H1 (cell line): ENCODE results near the gene LRFN3. TPM values are rescaled to one million over a fixed set of nuclear protein-coding genes. Genes with fewer than 3 reads are reported as not detected.
A peak's percentile ranks its signal among the peaks of the same experiment; 100 is the strongest.

Source experiments
- CTCF ChIA-PET: fragments of 300-600 bp; sonication (Branson Sonifier 250); formaldehyde crosslinking; loops from one replicate; lab custom pipeline; 2021; ENCODE audit not compliant: partially characterized antibody; lab: Charles Lee
- POLR2A ChIA-PET: fragments of 300-600 bp; sonication (Branson Sonifier 250); formaldehyde crosslinking; loops from one replicate; lab custom pipeline; 2021; ENCODE audit warnings: inconsistent platforms; ENCODE audit not compliant: partially characterized antibody; lab: Charles Lee
- DNase-seq, 2 experiments: peaks; one replicate each; pipeline versions ENCODE4 v3.0.0 to v3.0.0-alpha.2; 2010 to 2022; ENCODE audit warnings: low spot score in 2 of 2, low read depth in 1 of 2, mixed read lengths in 1 of 2
- FAIRE-seq: peaks from 2 replicates; lab custom pipeline; 2011; peaks lifted over from hg19 to GRCh38; lab: Jason Lieb, UNC
- H2AFZ ChIP-seq: 2 replicates; pipeline ENCODE4 v1.8.1; 2012; ENCODE audit warnings: low read length, inconsistent platforms
- H2AK5ac ChIP-seq: 2 replicates; pipeline ENCODE4 v1.6.1; 2013; ENCODE audit warnings: low read depth, low read length
- H2BK120ac ChIP-seq: replicated peaks from 2 replicates; pipeline ENCODE3; 2013; ENCODE audit warnings: low read depth, low read length, inconsistent platforms
- H2BK12ac ChIP-seq: 2 replicates; pipeline ENCODE4 v1.6.1; 2013; ENCODE audit warnings: low read depth, low read length
- H2BK15ac ChIP-seq: 2 replicates; pipeline ENCODE4 v1.6.1; 2013; ENCODE audit warnings: low read length
- H2BK20ac ChIP-seq: 2 replicates; pipeline ENCODE4 v1.6.1; 2013; ENCODE audit warnings: low read length
- H2BK5ac ChIP-seq: 2 replicates; pipeline ENCODE4 v1.6.1; 2013; ENCODE audit warnings: low read depth, low read length
- H3K14ac ChIP-seq: 2 replicates; pipeline ENCODE4 v1.6.1; 2013; ENCODE audit warnings: inconsistent platforms; ENCODE audit not compliant: insufficient read length
- H3K18ac ChIP-seq: 2 replicates; pipeline ENCODE4 v1.6.1; 2013; ENCODE audit warnings: low read length; ENCODE audit errors: extremely low read depth
- H3K23ac ChIP-seq: 2 replicates; pipeline ENCODE4 v1.6.1; 2013; ENCODE audit warnings: inconsistent platforms; ENCODE audit not compliant: insufficient read length
- H3K23me2 ChIP-seq: 2 replicates; pipeline ENCODE4 v1.6.1; 2013; ENCODE audit warnings: low read depth, low read length
- H3K27ac ChIP-seq: 2 replicates; pipeline ENCODE4 v1.6.1; 2011; ENCODE audit warnings: low read depth, low read length, inconsistent platforms
- H3K27me3 ChIP-seq, 4 experiments: replicated peaks in 1 of 4; 1 replicate in 1 of 4; 2 replicates in 3 of 4; pipeline versions ENCODE4 v1.6.1 to v1.8.1; 2011 to 2013; ENCODE audit warnings: low read length in 3 of 4, mild to moderate bottlenecking in 3 of 4, inconsistent platforms in 2 of 4, mixed read lengths in 2 of 4, moderate library complexity in 1 of 4; ENCODE audit not compliant: control insufficient read depth in 3 of 4, insufficient read depth in 3 of 4; ENCODE audit errors: extremely low read depth in 1 of 4
- H3K36me3 ChIP-seq, 4 experiments: 2 replicates each; pipeline versions ENCODE4 v1.6.1 to v1.8.1; 2011 to 2013; ENCODE audit warnings: mild to moderate bottlenecking in 4 of 4, low read length in 3 of 4, moderate library complexity in 2 of 4, control low read depth in 1 of 4, inconsistent platforms in 1 of 4; ENCODE audit not compliant: insufficient read depth in 4 of 4, control insufficient read depth in 2 of 4
- H3K4ac ChIP-seq: replicated peaks from 2 replicates; pipeline ENCODE3; 2013; ENCODE audit warnings: low read length, low read depth, mixed read lengths, inconsistent platforms; ENCODE audit not compliant: insufficient read length
- H3K4me1 ChIP-seq, 4 experiments: replicated peaks in 1 of 4; 1 replicate in 1 of 4; 2 replicates in 3 of 4; pipeline versions ENCODE4 v1.6.1 to v1.8.1; 2011 to 2013; ENCODE audit warnings: low read length in 3 of 4, inconsistent platforms in 2 of 4, mixed read lengths in 1 of 4; ENCODE audit not compliant: insufficient read depth in 4 of 4, control insufficient read depth in 3 of 4
- H3K4me2 ChIP-seq, 2 experiments: 2 replicates each; pipeline versions ENCODE4 v1.6.1 to v1.8.1; 2011 to 2013; ENCODE audit warnings: low read depth in 2 of 2, low read length in 2 of 2, control low read depth in 1 of 2, inconsistent platforms in 1 of 2, mild to moderate bottlenecking in 1 of 2; ENCODE audit not compliant: insufficient read depth in 1 of 2
- H3K4me3 ChIP-seq, 4 experiments: fragments of 200-600, 300-600 bp in 1 of 4; sonication (generic), shearing (Covaris generic), sonication (Bioruptor Twin) in 1 of 4; 2 replicates each; pipeline versions ENCODE4 v1.5.1 to v1.8.1; 2011 to 2016; ENCODE audit warnings: low read length in 4 of 4, low read depth in 3 of 4, control low read depth in 2 of 4, inconsistent platforms in 2 of 4, mild to moderate bottlenecking in 2 of 4, mixed read lengths in 1 of 4, moderate library complexity in 1 of 4; ENCODE audit not compliant: insufficient read depth in 2 of 4; ENCODE audit errors: extremely low read depth in 1 of 4
- H3K56ac ChIP-seq: replicated peaks from 2 replicates; pipeline ENCODE3; 2013; ENCODE audit warnings: low read depth, mild to moderate bottlenecking, mixed read lengths, low read length, inconsistent platforms; ENCODE audit not compliant: insufficient read length
- H3K79me1 ChIP-seq: 2 replicates; pipeline ENCODE4 v1.6.1; 2013; ENCODE audit warnings: low read depth, low read length, control low read depth
- H3K79me2 ChIP-seq, 2 experiments: 2 replicates each; pipeline versions ENCODE4 v1.6.1 to v1.8.1; 2012 to 2013; ENCODE audit warnings: low read length in 2 of 2, mild to moderate bottlenecking in 2 of 2, inconsistent platforms in 1 of 2; ENCODE audit not compliant: insufficient read depth in 2 of 2, control insufficient read depth in 1 of 2
- H3K9ac ChIP-seq, 4 experiments: replicated peaks in 1 of 4; 1 replicate in 1 of 4; 2 replicates in 3 of 4; pipeline versions ENCODE4 v1.6.1 to v1.8.1; 2011 to 2013; ENCODE audit warnings: low read depth in 3 of 4, low read length in 3 of 4, control low read depth in 2 of 4, mild to moderate bottlenecking in 2 of 4, moderate library complexity in 2 of 4, inconsistent platforms in 1 of 4; ENCODE audit errors: extremely low read depth in 1 of 4
- H3K9me3 ChIP-seq, 2 experiments: 2 replicates each; pipeline versions ENCODE4 v1.6.1 to v1.8.1; 2012 to 2013; ENCODE audit warnings: mild to moderate bottlenecking in 2 of 2, moderate library complexity in 2 of 2, control low read depth in 1 of 2, inconsistent platforms in 1 of 2, low read depth in 1 of 2, low read length in 1 of 2, mixed read lengths in 1 of 2; ENCODE audit not compliant: insufficient read depth in 2 of 2
- H4K20me1 ChIP-seq, 2 experiments: replicated peaks in 1 of 2; 2 replicates each; pipeline versions ENCODE3 to v1.8.1; 2011 to 2013; ENCODE audit warnings: inconsistent platforms in 2 of 2, low read length in 2 of 2, mild to moderate bottlenecking in 1 of 2; ENCODE audit not compliant: insufficient read depth in 2 of 2, control insufficient read depth in 1 of 2
- H4K5ac ChIP-seq: 2 replicates; pipeline ENCODE4 v1.6.1; 2013; ENCODE audit warnings: low read length, low read depth, mixed read lengths, inconsistent platforms; ENCODE audit not compliant: insufficient read length
- H4K8ac ChIP-seq: 2 replicates; pipeline ENCODE4 v1.8.0; 2013; ENCODE audit warnings: mild to moderate bottlenecking, moderate library complexity, low read length, inconsistent platforms; ENCODE audit not compliant: insufficient read depth; ENCODE audit errors: extremely low read depth
- H4K91ac ChIP-seq: replicated peaks from 2 replicates; pipeline ENCODE3; 2013; ENCODE audit warnings: low read length, mixed read lengths, inconsistent platforms; ENCODE audit not compliant: insufficient read length
- FOSL1 ChIP-seq: IDR thresholded peaks from 2 replicates; pipeline ENCODE4 v1.6.1; 2011; ENCODE audit warnings: mild to moderate bottlenecking, low read depth, low read length, moderate library complexity; ENCODE audit not compliant: insufficient read depth
- WGBS, 2 experiments: shearing (Covaris generic) in 1 of 2; methylation state at CpG; one replicate each; pipeline versions ENCODE4 v1.1.6 to v1.1.7; 2013 to 2015; ENCODE audit warnings: low lambda C conversion rate in 2 of 2, mixed read lengths in 2 of 2, inconsistent platforms in 1 of 2, low coverage in 1 of 2, missing lambda C conversion rate in 1 of 2; ENCODE audit not compliant: insufficient replicate concordance in 2 of 2, insufficient coverage in 1 of 2, insufficient read length in 1 of 2; ENCODE audit errors: extremely low coverage in 1 of 2, missing lambda C conversion rate in 1 of 2; 5-methylcytosine and 5-hydroxymethylcytosine counted together
- polyA plus RNA-seq, 7 experiments: library from polyadenylated mRNA; depleted of rRNA in 3 of 7; stranded (reverse) in 5 of 7; unstranded in 2 of 7; fragments of >200 nt in 5 of 7; fragments of 200-250 nt in 2 of 7; gene quantifications; 1 replicate in 5 of 7; 2 replicates in 1 of 7; 4 replicates in 1 of 7; pipeline versions ENCODE4 v1.2.1 to v1.2.3, GENCODE V29; 2011 to 2013; ENCODE audit warnings: missing spikeins in 2 of 7, mixed read lengths in 2 of 7
- total RNA-seq: library from RNA; stranded (reverse); fragmentation: NEBNext Ultra II Directional; extraction: Animal tissue kit (Norgen Biotek cat#: 25700); gene quantifications from 2 replicates; pipeline ENCODE4 v1.2.1, GENCODE V29; 2021

LRFN3 gene
- total and polyA plus RNA-seq, 2 of the 8 experiments (the other 6 are each of a cell fraction or from before 2014, with no cell fraction given) = 4.6 to 16.8 TPM

DNA sequence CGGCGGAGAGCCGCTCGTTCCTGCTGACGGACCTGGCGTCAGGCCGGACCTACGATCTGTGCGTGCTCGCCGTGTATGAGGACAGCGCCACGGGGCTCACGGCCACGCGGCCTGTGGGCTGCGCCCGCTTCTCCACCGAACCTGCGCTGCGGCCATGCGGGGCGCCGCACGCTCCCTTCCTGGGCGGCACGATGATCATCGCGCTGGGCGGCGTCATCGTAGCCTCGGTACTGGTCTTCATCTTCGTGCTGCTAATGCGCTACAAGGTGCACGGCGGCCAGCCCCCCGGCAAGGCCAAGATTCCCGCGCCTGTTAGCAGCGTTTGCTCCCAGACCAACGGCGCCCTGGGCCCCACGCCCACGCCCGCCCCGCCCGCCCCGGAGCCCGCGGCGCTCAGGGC is 8.4 kb downstream of the LRFN3 start:
- Histone ChIP-seq H2AFZ (no peak overlapping the region), H3K14ac (no peak overlapping the region), H4K91ac (no peak overlapping the region), H3K4me1 (peaks cover 0 to 3% (median 1%) of the 10 kb centered on the region in 4 experiments; a peak in 1 of 7 replicates), H3K27me3 (0 out of 7 replicates have a peak, but pooled peaks cover 0 to 3% (median 0%) of the 10 kb centered on the region in 4 experiments), H3K9ac (no peak overlapping the region), H4K20me1 (peaks cover 0 to 15% of the 10 kb centered on the region in 2 experiments), H2BK15ac (no peak overlapping the region), H4K5ac (no peak overlapping the region), H3K4me2 (no peak overlapping the region), H3K4me3 (no peak overlapping the region), H3K23ac (no peak overlapping the region), H3K27ac (no peak overlapping the region), H3K36me3 (peaks cover 0 to 16% (median 3%) of the 10 kb centered on the region in 4 experiments; a peak in 1 of 8 replicates), H3K9me3 (no peaks in the 10 kb centered on the region), H3K18ac (no peak overlapping the region), H2BK20ac (no peak overlapping the region), H3K4ac (no peak overlapping the region), H2BK12ac (0 out of 2 replicates have a peak overlapping the region, but pooled peaks have one; percentile 17), H3K23me2 (0 out of 2 replicates have a peak, but pooled peaks cover 2% of the 10 kb centered on the region), H2BK120ac (no peak overlapping the region), H4K8ac (no peak overlapping the region), H2AK5ac (no peak overlapping the region), H3K79me1 (no peaks in the 10 kb centered on the region), H2BK5ac (no peak overlapping the region), H3K56ac (no peak overlapping the region), H3K79me2 (no peaks in the 10 kb centered on the region)
- DNase-seq = no peak
- no peak for TF ChIP-seq FOSL1
- no peak for FAIRE-seq
- CTCF ChIA-PET = interaction anchor here (1.5 kb wide), 1 partner anchor 15 kb away, joined by 5 read pairs; no protein-coding TSS in a partner anchor
- POLR2A ChIA-PET = interaction anchor here (0.8 kb wide), 1 partner anchor 13 kb away, joined by 3 read pairs; no protein-coding TSS in a partner anchor
- WGBS, 2 experiments = 97% methylated on average over 30 of the region's 52 CpGs; no CpG with 5 or more reads in 1 of the 2 experiments
